LNCAP (cell line): ENCODE measurements around the gene GALNT1.

Source experiments
- CTCF ChIP-seq: fragments of 450-650 bp; IDR thresholded peaks from 2 replicates; pipeline ENCODE4 v1.5.1; 2017; ENCODE audit warnings: mild to moderate bottlenecking

The GALNT1 gene

DNA sequence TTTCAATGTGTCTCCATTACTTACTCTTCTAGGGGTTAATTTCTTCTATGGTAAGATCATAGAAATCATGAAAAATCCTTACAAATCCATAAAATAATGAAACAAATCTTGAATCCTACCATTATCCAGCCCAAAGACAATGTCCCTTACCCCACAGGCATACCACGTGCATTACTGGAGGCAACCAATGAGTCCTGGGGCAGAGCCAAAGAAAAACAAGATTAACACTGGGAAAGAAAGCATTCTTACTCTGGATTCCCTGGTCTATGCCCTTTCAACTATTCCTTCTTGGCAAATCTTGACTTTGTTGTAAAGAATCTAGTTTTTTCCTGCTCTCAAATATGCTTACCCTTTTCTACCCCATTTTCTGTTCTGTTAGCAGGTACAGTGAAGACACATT is 3.1 kb upstream of the GALNT1 start:
- TF ChIP-seq CTCF, result no peak

GRCh38 chr18:35578936-35579335 is 2.6 kb upstream of the GALNT1 start:
- no peak for TF ChIP-seq CTCF

DNA sequence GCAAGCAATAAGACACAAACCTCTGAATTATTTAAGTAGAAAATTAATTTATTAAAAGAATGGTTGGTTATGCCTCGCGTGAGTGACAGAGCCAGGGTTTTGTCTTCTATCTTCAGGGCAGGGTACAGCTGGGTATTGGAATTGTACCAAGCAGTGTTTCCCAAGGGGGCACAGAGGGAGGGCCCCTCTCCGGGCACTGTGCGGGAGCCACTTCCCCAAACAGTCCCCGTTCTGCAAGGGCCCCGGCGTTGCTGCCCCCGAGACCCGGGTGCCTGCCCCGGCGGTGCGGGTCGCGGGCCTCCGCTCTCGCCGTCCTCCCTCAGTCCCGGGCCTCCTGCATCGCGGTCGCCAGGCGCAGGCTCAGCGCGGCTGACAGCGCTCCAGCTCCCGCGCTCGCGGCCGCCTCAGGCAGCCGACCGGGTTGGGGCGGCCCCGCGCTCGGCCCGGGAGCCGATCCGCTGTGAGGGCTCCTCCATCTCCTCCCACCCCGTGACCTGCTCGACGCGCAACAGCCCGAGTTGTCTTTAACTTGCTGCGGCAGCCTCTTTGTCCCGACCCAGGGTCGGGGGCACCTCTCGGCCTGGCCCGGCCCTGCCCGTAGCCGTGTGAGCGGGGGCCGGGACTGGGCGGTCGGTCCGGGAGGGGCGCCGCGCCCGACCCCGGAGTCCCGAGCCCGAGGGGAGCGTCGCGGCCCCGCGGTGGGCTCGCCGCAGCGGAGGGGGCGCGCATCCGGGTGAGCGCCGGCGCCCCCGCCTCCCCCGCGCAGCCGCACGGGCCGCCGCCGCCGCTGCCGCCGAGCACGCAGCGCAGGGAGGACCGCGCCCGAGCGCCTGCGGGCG is 620 bp upstream of the GALNT1 start:
- no peak for TF ChIP-seq CTCF

GRCh38 chr18:35581898-35582641 is 530 bp downstream of the GALNT1 start:
- TF ChIP-seq CTCF, result no peak

DNA sequence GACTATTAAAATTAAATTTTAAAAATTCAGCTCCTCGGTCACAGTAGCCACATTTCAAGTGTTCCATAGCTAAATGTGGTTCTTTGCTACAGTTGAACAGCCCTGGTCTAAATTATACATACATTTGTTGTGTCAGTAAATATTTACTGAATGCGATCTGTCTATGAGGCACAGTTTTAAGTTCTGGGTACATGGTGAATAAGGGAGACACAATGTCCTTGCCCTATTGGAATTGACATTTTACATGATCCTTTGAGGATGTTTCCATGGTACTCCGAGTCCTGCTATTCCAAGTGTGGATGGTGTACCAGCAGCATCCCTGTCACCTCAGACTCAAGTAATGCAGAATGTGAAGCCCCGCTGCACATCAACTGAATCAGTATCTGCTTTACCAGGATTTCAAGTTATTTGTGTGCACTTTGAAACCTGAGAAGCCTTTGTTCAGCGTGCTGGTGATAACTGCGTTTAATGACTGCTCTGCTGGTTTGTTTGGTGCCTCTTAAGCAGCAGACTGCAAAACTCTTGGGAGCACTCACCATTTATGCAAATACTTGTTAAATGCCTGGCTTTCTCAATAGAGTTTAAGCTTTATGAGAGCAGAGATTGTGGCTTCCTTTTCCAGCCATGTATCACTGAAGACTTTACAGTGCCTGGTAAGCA is 1.5 kb downstream of the GALNT1 start:
- TF ChIP-seq CTCF, result no peak

DNA sequence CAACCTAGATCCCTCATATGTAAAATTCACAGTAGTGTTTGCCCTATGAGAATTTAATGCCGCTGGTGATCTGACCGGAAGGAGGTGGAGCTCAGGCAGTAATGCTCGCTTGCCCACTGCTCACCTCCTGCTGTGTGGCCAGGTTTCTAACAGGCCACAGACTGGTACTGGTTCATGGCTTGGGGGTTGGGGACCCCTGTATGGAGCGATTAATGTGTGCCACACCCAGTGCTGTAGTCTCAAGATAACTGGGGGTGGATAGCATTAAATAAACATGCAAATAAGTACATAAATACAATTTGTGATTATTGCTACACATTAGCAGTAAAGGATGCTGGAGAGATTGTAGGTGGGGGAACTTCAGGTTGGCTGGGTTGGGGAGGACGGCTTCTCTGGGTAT is 3.2 kb downstream of the GALNT1 start:
- TF ChIP-seq CTCF, result no peak

- TF ChIP-seq CTCF, result no peak
These were observed 4.1 kb downstream of the GALNT1 start for GRCh38 chr18:35585608-35586007.
